BJ (cell line): ENCODE data around the gene CTRB2. TPM values are rescaled to one million over a fixed set of nuclear protein-coding genes. Genes with fewer than 3 reads are reported as not detected.

Experiments used
- CTCF ChIA-PET: fragments of 350-600 bp; formaldehyde crosslinking; extraction: SDS; loops from one replicate; lab custom pipeline; 2021; ENCODE audit warnings: antibody characterized with exemption, inconsistent platforms; lab: Yijun Ruan, JAX
- POLR2A ChIA-PET: fragments of 300-600 bp; sonication (Branson Sonifier 250); formaldehyde crosslinking; extraction: SDS; loops from one replicate; lab custom pipeline; 2021; ENCODE audit warnings: antibody characterized with exemption; lab: Charles Lee
- DNase-seq: peaks from one replicate; pipeline ENCODE4 v3.0.0-alpha.2; 2011; ENCODE audit warnings: low read depth
- H3K27me3 ChIP-seq: 2 replicates; pipeline ENCODE4 v1.6.0; 2011; ENCODE audit warnings: low read length; ENCODE audit not compliant: control insufficient read depth, insufficient read depth
- H3K36me3 ChIP-seq: 2 replicates; pipeline ENCODE4 v1.5.1; 2011; ENCODE audit warnings: low read length; ENCODE audit not compliant: control insufficient read depth, insufficient read depth
- H3K4me3 ChIP-seq: 2 replicates; pipeline ENCODE4 v1.5.1; 2011; ENCODE audit warnings: low read depth, mild to moderate bottlenecking, control low read depth, low read length
- polyA plus RNA-seq: library from polyadenylated mRNA; depleted of rRNA; stranded (reverse); fragments of >200 nt; gene quantifications from 2 replicates; pipeline ENCODE4 v1.2.3, GENCODE V29; 2011; rRNA removed
- TF ChIP-seq, protein P1 (sequence below): IDR thresholded peaks from 2 replicates; pipeline ENCODE4 v1.5.1; 2011; ENCODE audit warnings: low read depth, mild to moderate bottlenecking, control low read depth, inconsistent platforms, low read length, moderate library complexity; ENCODE audit not compliant: insufficient read depth

CTRB2 gene
- polyA plus RNA-seq, 1 experiment, result not detected

DNA sequence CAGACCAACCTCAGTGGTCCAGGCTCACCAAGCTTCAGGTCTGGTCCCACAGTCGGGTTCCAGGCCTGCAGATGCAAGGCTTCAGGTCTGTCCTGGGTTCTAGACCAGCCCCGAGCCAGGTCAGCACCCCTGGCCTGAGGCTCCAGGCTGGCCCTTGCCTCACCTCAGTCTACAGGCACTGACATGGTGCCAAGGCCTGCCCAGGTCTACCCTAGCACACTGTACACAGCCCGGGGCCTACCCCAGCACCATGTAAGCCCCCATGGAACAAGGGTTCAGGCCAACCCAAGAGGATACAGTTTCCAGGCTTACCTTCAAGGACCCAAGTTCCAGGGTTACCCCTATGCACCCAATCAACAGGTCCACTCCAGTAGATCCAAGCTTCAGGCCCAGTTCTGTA, 31.9 kb downstream of the CTRB2 start:
- H3K36me3 ChIP-seq, result no peaks in the 10 kb centered on the region
- H3K4me3 ChIP-seq, result no peak overlapping the region
- CTCF ChIA-PET, result interaction anchor here (1.7 kb wide), 1 partner anchor 16 kb away, joined by 3 read pairs; no protein-coding TSS in a partner anchor
- POLR2A ChIA-PET, result no interaction called here
- DNase-seq, result no peak
- TF ChIP-seq, protein P1, sequence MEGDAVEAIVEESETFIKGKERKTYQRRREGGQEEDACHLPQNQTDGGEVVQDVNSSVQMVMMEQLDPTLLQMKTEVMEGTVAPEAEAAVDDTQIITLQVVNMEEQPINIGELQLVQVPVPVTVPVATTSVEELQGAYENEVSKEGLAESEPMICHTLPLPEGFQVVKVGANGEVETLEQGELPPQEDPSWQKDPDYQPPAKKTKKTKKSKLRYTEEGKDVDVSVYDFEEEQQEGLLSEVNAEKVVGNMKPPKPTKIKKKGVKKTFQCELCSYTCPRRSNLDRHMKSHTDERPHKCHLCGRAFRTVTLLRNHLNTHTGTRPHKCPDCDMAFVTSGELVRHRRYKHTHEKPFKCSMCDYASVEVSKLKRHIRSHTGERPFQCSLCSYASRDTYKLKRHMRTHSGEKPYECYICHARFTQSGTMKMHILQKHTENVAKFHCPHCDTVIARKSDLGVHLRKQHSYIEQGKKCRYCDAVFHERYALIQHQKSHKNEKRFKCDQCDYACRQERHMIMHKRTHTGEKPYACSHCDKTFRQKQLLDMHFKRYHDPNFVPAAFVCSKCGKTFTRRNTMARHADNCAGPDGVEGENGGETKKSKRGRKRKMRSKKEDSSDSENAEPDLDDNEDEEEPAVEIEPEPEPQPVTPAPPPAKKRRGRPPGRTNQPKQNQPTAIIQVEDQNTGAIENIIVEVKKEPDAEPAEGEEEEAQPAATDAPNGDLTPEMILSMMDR, result no peak
- H3K27me3 ChIP-seq, result no peaks in the 10 kb centered on the region

DNA sequence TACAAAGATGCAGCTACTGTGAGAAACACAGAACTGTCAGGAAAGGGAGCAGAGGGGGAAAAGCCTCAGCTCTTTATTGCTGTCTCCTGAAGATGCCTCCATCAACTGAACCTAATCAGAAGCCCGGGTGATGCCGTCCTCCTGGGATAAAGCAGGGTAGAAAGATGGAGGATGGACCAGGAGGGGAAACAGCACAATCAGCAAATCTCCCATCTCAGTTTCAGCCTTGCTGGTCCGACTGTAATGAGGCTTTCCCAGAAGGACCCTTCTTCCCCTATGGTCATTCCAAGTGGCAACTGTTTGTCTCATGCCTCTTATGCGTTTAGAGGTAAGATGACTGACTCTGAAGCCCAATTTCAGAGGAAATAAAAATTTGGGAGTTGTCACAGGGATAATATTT, 34.4 kb downstream of the CTRB2 start:
- CTCF ChIA-PET, result no interaction called here

DNA sequence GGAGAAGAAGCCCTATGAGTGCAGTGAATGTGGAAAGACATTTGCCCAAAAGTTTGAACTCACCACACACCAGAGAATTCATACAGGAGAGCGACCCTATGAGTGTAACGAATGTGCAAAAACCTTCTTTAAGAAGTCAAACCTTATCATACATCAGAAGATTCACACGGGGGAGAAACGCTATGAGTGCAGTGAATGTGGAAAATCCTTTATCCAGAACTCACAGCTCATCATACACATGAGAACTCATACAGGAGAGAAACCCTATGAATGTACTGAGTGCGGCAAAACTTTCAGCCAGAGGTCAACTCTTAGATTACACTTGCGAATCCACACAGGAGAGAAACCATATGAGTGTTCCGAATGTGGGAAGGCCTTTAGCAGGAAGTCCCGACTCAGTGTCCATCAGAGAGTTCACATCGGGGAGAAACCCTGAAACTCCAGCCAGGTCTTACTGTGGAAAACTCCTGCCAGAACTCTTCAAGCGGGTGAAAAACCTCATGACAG, 37.0 kb downstream of the CTRB2 start:
- ChIA-PET POLR2A (no interaction called here), CTCF (no interaction called here)
- peaks cover 4% of the 10 kb centered on the region for H3K36me3 ChIP-seq
- DNase-seq, result no peak
- TF ChIP-seq, protein P1, result no peak
- H3K4me3 ChIP-seq, result no peak overlapping the region
- H3K27me3 ChIP-seq, result no peaks in the 10 kb centered on the region

More for the DNA sequence above, 34.4 kb downstream of the CTRB2 start:
- Histone ChIP-seq H3K4me3 (no peak overlapping the region), H3K27me3 (no peaks in the 10 kb centered on the region), H3K36me3 (peaks cover 2% of the 10 kb centered on the region)
- POLR2A ChIA-PET, result no interaction called here
- no peak for DNase-seq
- TF ChIP-seq, protein P1, result no peak

DNA sequence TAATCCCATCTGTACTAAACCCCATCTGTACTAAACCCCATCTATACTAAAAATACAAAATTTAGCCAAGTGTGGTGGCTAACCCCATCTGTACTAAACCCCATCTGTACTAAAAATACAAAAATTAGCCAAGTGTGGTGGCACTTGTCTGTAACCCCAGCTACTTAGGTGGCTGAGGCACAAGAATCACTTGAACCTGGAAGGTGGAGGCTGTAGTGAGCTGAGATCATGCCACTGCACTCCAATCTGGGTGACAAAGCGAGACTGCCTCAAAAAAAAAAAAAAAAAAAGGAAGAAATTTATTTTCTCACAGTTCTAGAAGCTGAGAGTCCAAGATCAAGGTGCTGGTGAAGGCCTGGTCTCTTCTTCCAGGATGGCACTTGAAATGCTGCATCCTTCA, 46.6 kb downstream of the CTRB2 start:
- Histone ChIP-seq H3K27me3 (no peaks in the 10 kb centered on the region), H3K36me3 (peaks cover 5% of the 10 kb centered on the region), H3K4me3 (no peak overlapping the region)
- ChIA-PET CTCF (interaction anchor here (0.6 kb wide), 1 partner anchor 59 kb away, joined by 7 read pairs; no protein-coding TSS in a partner anchor), POLR2A (no interaction called here)
- TF ChIP-seq, protein P1, result no peak
- no peak for DNase-seq

Other genes starting within 250 kb of the CTRB2 start
- gene WDR59, start 222.0 kb downstream of the CTRB2 start, polyA plus RNA-seq, result 36.7 and 47.5 TPM in 2 replicates
- gene ZNRF1, start 208.1 kb downstream of the CTRB2 start, polyA plus RNA-seq, result 21.7 and 24.1 TPM in 2 replicates
- gene LDHD, start 90.4 kb downstream of the CTRB2 start, polyA plus RNA-seq, result 0.60 and 0.71 TPM in 2 replicates
- 3.4 and 5.7 TPM in 2 replicates for gene ZFP1, start 58.6 kb downstream of the CTRB2 start, polyA plus RNA-seq
- gene CTRB1, start 11.8 kb upstream of the CTRB2 start, polyA plus RNA-seq, result not detected in 2 replicates
- gene BCAR1, start 44.5 kb upstream of the CTRB2 start, polyA plus RNA-seq, result 28.9 and 57.3 TPM in 2 replicates
- gene CFDP1, start 226.3 kb upstream of the CTRB2 start, polyA plus RNA-seq, result 10.9 and 38.6 TPM in 2 replicates